8988T (cell line): Measurements from ENCODE around the gene GXYLT2.
"Not testable (repeated sequence)": the region's sequence is repeated elsewhere in the genome, so short reads cannot be mapped to it uniquely, and the experiment has no call there.

ENCODE experiments used
- DNase-seq: peaks from one replicate; pipeline ENCODE4 v3.0.0; 2011

The GXYLT2 gene

GRCh38 chr3:72977060-72977808, 89.4 kb downstream of the GXYLT2 start:
- no peak for DNase-seq

- DNase-seq, result no peak
These were observed 94.9 kb downstream of the GXYLT2 start for GRCh38 chr3:72982609-72983366.

- no peak for DNase-seq
These were observed 97.7 kb downstream of the GXYLT2 start for GRCh38 chr3:72985576-72985975.

DNA sequence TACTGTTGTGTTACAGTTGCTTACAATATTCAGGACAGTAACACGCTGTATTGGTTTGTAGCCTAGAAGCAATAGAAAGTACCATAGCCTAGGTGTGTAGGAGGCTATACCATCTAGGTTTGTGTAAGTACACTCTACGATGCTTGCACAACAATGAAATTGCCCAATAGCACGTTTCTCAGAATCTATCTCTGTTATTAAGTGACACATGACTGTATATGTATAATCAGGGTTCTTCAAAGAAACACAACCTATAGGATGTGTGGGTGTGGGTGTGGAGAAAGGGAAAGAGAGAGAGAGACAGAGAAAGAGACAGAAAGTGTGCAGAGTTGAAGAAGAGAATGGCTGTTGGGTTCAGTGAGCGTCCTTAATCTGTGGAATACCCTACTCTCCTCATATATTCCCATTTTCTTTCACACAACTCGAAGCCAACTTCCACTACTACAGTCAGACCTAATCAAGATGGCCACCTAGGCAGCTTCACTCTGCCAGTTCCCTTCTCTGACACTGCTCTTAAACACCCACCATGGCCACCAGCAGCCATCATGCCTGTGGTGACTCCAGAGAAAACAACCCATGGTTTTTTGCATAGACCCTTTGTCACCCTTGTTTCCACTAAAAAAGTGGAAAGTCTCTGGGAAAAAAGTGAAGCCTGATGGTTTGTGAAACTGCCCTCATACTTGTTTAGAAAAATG, 103.0 kb downstream of the GXYLT2 start:
- no peak for DNase-seq

- DNase-seq, result no peak
These were observed 103.7 kb downstream of the GXYLT2 start for GRCh38 chr3:72991522-72991921.

GRCh38 chr3:72993391-72993790, 105.5 kb downstream of the GXYLT2 start:
- peak; percentile 42 for DNase-seq

DNA sequence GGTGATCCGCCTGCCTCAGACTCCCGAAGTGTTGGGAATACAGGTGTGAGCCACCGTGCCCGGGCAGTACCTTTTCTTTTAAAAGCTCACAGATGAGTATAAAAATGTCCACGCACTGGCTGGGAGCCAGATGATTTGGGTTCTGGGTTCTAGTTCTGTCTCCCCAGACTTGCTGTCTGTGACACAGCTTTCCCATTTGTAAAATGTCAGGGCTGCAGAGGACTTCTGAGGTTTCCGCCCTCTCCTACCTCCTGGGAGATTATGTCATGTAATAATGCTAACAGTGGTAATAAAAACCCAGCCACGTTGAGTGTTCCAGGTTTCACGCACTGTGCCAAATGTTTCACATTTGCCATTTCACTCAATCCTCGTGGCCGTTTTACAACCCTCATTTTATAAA, 107.5 kb downstream of the GXYLT2 start:
- no peak for DNase-seq

GRCh38 chr3:72996121-72996472, 108.3 kb downstream of the GXYLT2 start:
- DNase-seq, result no peak

DNA sequence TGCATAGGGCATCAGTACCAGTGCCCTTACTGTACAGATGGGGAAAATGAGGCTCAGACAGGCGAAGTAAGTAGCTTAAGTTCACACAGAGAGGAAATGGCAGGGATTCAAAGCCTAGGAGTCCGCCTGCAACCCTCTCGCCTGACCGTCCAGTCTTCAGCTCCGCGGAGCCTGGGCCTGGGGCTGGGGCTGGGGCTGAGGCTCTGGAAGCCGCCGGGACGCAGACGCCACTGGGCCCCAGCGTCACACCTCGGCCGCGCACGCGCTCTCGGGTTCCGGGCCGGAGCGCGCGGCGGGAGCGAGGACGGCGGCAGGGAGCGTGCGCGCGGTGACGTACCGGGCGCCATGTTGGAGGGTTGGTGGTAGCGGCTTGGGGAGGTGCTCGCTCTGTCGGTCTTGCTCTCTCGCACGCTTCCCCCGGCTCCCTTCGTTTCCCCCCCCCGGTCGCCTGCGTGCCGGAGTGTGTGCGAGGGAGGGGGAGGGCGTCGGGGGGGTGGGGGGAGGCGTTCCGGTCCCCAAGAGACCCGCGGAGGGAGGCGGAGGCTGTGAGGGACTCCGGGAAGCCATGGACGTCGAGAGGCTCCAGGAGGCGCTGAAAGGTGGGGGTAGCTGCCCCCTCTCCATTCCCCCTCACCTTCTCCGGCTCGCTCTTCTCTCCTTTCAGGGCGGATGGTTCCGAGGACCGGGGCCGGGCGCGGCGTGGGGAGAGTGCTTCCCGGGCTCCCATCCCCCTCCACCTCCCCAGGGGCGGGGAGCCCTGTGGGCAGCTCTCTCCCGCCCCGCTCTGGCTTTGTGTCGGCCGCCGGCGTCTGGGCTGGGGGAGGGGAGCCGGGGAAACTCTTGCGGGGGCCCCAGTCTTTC, 108.9 kb downstream of the GXYLT2 start, which contains the start of gene PPP4R2:
TSS of gene PPP4R2 (plus strand) at position 339 of the 861 bp plus-strand sequence. CDS start at position 566, 227 bp downstream.
- DNase-seq, result peak; percentile 78

DNA sequence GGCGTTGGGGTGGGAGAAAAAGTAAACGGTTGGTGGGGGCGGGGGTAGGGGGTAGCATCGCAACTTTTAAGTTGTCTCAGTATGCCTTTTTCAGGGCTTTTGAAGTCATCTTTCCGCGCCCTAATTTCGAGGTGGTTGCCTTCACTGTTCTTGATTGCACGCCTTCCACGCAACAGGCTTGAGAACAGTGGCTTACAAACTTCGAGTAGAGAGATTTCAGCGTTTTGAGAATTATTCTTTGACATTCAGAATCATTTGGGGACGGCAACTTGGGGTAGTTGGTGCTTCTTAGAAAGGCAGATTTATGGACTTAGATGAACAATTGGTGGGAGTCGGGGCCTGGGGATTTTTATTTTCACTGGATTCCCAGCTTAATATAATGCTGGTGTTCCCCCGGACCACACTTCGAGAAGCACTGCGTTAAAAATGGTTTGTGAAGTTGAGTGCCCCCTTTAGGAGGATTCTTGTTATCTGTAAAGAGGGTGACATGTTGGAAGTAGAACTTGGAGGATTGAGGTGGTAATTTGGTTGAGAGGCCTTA, 109.6 kb downstream of the GXYLT2 start:
- peak; percentile 37 for DNase-seq

DNA sequence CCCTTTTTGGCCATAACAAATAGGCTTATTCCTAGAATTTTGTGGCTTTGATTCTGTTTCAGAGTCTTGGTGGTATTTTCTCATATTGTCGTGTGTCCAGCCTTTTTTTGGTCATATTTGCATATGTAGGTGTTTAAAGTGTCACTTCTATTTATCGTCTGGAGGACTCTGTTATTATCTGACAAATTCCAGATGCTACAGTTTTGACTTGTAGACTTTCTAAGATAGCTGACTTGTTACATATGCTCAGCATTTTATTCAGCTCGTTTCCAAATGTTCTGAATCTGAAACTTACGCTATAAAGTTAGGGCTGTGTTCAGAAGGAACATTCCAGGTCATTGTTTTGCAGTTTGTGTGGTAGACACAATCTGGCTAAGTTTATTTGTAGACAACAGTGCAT, 110.6 kb downstream of the GXYLT2 start:
- DNase-seq, result no peak

DNA sequence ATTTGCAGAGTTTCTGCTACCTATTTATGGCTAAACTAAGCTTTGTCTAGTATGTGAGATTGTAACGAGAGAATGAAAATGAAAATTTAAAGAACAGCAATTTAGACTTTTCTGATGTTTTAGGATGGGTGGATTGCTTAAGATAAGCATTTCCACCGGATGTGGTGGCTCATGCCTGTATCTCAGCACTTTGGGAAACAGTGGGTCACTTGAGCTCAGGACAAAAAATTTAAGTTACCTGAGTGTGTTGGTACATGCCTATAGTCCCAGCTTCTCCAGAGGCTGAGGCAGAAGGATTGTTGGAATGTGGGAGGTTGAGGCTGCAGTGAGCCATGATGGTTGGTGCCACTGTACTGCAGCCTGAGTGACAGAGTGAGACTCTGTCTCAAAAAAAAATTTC, 112.1 kb downstream of the GXYLT2 start:
- no peak for DNase-seq

DNA sequence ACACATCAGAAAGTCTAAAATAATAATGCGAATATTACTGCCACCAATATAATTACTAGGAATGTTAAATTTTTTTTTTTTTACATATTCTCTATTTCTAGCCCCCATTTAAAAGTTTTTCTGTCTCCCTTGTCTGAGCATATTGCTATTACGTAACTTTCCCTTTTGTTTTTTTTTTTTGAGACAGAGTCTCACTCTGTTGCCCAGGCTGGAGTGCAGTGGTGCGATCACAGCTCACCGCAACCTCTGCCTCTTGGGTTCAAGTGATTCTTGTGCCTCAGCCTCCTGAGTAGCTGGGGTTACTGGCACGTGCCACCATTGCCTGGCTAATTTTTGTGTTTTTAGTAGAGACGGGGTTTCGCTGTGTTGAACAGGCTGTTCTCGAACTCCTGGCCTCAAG, 115.2 kb downstream of the GXYLT2 start:
- not testable (repeated sequence) for DNase-seq

GRCh38 chr3:73004316-73004715, 116.5 kb downstream of the GXYLT2 start:
- no peak for DNase-seq

DNA sequence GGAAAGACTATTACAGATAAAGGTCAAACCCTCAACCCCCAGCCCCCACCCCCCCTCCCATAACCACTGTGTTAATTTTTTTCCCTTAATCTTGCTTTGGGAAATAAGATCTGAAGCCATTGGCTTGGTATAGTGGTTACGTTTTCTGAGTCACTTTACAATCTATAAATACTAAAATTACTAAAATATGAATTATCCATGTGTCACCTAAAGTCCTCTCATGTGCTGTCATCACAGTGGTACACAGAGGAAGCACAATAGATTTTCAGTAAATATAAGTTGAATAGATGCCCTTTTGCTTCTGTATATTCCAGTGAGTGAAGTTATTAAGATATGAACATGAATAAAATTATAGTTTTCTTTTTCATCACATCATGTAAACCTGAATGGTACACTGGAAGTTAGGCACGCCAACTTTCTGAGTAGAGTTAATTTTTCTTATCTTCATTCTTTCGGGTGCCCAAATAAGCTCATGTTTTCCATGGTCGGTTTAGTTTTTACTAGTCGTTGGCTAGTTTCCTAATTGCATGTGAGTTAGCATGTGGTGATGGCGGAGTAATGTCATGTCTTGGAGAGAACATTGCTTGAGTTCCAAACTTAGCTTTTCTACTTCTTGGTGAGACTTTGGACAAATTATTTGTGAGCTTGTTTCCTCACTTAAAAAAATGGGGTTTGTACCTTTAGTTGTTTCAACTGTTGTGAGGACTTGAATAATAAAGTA, 120.3 kb downstream of the GXYLT2 start:
- no peak for DNase-seq

- DNase-seq, result no peak
These were observed 121.2 kb downstream of the GXYLT2 start for GRCh38 chr3:73009008-73009407.

DNA sequence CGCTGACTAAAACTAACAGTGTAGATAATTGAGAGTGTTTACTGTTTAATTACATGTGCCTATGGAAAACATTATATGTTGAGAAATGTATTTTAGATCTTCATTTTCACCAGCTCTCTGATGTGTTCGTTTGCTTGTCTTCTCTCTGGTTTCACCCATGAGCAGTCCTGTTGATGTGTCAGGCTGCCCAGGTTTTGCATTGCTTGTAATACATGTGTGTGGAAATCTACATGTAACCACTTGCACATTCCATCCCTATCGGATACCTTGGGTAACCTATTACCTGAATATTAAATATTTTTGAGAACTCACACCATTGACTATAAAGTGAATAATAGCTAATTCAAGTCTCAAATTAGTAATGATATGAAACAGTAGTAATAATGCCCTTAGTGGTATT, 121.9 kb downstream of the GXYLT2 start:
- DNase-seq, result no peak

DNA sequence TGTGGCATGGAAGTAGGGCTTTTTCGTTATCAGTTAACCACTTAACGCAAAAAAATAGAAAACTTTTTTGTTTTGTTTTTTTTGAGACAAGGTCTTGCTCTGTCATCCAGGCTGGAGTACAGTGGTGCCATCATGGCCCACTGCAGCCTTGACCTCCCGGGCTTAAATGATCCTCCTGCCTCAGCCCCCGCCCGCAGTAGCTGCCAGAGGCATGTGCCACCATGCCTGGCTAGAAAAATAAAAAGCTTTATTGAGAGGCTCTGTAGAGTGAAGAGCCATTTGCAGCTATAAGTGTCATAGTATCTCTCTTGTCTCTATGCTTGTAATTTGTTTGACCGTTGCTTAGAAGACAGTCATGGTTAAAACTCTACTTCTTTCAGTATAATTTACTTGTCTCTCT, 122.3 kb downstream of the GXYLT2 start:
- DNase-seq, result no peak

DNA sequence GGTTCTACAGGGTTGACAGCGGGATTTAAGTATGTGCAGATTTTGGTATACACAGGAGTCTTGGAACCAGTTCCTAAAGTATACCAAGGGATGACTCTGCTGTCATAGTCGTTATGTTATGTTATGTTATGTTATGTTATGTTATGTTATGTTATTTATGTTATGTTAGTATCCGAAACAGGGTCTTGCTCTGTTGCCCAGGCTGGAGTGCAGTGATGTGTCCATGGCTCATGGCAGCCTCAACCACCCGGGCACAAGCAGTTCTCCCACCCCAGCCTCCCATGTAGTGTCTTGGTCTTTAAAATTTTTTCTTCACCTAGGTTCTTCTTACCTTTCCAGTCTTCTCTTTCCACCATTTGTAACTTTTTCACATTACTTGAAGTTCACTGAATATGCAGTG, 130.5 kb downstream of the GXYLT2 start:
- no peak for DNase-seq

DNA sequence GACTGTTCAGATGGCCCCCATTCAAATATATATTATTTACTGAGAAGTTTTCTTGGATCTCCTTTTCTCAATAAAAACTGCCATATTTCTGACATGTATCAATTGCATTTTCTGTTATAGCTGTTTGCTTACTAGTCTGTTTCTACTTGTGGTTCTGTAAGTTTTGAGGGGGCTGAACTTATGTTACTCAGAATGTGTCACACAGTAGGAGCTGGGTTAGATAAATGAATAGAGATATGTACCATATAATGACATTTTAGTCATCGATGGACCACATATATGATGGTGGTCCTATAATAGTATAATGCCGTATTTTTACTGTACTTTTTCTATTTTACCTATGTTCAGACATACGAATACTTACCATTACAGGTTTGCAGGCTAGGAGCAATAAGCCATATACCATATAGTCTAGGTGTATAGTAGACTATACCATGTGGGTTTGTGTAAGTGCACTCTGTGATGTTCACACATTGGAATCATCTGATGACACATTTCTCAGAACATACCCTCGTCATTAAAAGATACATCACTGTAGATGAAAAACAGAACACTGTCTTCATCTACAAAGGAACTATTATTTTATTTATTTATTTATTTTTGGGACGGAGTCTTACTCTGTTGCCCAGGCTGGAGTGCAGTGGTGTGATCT, 131.1 kb downstream of the GXYLT2 start:
- no peak for DNase-seq

DNA sequence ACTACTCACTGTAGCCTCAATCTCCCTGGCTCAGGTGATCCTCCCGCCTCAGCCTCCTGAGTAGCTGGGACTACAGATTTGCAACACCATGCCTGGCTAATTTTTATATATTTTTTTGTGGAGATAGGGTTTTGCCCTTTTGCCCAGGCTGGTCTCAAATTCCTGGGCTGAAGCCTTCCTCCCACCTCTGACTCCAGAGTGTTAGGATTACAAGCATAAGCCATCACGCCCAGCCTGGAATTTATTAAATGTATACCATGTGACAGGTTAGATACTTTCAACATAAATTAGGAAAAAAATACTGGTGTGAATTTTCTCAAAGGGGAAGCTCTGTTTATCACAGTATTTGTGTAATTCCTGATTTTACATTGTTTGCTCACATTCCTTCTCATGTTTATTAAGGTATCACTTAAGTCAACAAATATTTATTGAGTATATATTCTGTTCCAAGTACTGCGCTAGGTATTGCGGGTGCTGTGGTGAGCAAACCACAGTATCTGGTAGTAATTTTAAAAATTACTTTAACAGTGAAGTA, 133.5 kb downstream of the GXYLT2 start:
- DNase-seq, result no peak
